Stimulated activated CD8-positive, alpha-beta memory T cell treated with anti-CD3 and anti-CD28 coated beads, Interleukin-7, amount 100 ng/mL, for 1 hour (primary cell): ENCODE measurements around the gene DDX24.

Experiments used
- DNase-seq, 2 donors: peaks; one replicate each; pipeline ENCODE4 v3.0.0-alpha.2; 2020; ENCODE audit warnings: low read depth in 2 of 2

The DDX24 gene

GRCh38 chr14:94080621-94081385 lies at the start of gene DDX24, which contains the start of gene IFI27L1:
Gene DDX24, minus strand, starts transcription at chr14:94081202. Its CDS starts 1,460 bp downstream, at chr14:94079742.
Gene IFI27L1, plus strand, starts transcription at chr14:94081310. Its CDS starts 15,628 bp downstream, at chr14:94096938.
- peak; percentile 90 to 94 for DNase-seq

GRCh38 chr14:94129758-94130414 lies 48.9 kb upstream of the DDX24 start:
- DNase-seq: no peak

DNA sequence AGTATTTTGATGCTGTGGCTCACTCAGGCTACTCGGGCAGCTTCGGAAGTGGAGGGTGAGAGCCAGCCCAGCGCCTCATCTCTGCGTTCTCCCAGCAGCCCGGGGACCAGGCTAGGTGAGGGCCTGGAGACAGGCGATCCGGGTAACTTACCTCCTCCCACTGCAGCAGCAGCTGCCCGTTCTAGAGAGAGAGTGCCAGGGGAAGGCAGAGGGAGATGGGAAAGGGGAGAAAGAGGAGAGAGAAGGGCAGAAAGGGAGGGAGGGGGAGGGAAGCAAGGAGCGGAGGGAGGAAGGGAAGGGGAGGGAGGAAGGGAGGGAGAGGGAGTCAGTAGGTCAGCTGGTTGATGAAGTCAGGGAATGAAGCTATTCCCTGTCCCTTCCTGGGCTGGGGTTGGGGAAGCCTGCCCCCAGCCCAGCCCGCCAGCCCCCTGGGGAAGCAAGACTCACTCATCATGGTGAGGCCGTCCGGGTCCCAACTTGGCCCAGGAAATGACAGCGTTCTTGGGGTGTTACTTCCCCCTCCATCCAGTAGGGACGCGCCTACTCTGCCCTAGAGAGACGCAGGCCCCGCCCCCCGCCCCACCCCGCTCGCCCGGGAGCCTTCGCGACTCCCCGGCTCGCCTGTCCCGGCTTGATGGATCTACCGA lies 48.2 kb upstream of the DDX24 start, which contains the start of gene IFI27L2:
Gene IFI27L2 (minus strand): TSS at position 494 of the 647 bp plus-strand sequence. CDS start 40 bp downstream, at position 454.
- peak; percentile 25 to 35 for DNase-seq

- no peak for DNase-seq
These were observed 47.3 kb upstream of the DDX24 start for GRCh38 chr14:94128216-94128839.

GRCh38 chr14:94127330-94127729 lies 46.3 kb upstream of the DDX24 start:
- no peak for DNase-seq

GRCh38 chr14:94126800-94127199 lies 45.8 kb upstream of the DDX24 start:
- DNase-seq: no peak

DNA sequence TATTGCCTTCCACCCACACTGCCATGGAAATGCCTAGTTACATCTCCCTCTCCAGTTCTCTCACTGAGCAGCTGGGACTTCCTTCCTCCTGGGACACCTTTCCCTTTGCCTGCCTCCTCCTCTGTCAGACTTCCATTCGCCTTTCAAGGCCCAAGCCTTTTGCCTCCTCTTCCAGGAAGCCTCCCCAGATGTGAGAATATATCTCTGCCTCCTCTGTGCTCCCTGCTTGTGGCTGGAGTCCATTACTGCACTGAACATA lies 45.3 kb upstream of the DDX24 start:
- no peak for DNase-seq

DNA sequence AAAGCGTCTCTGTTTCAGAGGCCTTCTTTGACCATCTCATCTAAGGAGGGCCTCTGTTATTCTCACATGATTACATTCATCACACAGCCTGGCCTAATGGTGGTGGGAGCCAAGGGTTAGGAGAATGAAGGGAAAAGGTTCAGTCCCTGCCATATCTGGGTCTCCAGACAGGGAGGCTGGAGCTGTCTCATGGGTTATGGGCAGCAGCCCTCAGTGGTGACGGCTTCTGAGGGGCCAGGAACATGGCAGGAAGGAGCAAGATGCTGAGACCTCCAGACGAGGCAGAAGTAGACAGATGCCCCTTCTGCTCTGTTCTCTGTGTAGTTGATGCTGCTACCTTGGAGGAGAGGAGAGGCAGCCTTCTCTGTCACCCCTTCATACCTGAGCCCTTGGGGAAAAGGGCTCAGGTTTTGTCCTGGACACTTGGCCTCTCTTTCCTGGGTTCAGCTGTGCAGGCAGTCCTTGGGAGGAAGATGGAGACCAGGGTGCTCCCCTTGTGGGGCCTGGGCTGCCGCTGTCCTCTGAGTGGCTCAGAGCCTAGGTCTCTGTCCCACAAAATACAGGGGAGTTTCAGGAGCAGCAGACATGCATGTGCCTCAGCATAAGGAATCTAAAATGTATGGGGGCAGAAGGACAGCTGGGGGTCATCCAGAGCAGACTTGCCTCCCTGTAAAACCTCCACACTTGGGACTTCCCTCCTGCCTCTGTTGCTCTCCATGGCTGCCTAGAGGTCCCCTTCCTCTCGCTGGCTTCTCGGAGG lies 44.8 kb upstream of the DDX24 start:
- DNase-seq: no peak

DNA sequence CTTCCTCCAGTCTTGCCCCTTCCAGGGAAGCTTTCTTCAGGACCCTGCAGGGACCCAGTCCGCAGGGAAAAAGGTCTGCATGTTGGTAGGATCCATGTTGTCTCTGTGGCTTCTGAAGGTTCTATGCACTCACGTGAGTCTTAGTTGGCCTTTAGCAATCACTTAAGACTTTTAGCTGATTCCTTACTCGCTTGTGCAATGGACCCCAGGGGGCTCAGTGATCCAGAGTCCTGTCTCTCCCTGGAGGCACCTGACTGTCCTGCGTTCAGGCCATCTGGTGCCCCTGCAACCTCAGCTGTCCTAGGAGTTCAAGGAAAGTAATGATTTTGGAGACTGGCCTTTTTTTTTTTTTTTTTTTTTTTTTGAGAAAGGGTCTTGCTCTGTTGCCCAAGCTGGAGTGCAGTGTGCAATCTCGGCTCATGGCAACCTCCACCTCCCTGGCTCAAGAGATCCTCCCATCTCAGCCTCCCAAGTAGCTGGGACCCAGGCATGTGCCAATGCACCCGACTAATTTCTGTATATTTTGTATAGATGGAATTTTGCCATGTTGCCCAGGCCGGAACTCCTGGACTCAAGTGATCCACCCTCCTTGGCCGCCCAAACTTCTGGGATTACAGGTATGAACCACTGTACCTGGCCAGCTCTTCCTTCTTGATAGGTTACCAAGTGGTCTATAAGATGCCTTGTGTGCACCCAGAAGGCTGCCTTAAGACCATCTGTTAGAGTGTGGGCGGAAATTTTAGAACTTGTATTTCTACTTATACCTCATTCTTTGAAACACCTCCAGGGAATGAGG lies 43.8 kb upstream of the DDX24 start:
- DNase-seq: no peak

GRCh38 chr14:94123868-94124267 lies 42.9 kb upstream of the DDX24 start:
- no peak for DNase-seq

GRCh38 chr14:94123296-94123695 lies 42.3 kb upstream of the DDX24 start:
- no peak for DNase-seq

DNA sequence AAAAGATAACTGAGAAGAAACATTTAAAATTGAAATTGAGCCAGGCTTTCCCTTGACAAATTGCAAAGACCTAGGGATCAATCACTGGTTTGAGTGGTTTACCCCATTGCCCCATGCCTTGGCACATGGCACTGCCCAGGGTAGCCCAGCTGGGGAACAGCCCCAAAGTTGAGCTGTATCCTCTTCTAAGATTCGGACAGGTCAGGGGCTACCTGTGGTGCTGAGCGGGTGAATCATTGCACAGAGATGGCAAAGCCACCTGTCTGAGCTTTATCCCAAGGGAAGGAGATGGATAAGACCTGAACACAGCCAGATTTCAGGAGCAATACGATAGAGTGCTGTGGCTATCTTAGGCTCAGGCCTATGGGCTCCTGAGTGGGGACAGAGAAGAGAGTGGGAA lies 41.4 kb upstream of the DDX24 start:
- no peak for DNase-seq

DNA sequence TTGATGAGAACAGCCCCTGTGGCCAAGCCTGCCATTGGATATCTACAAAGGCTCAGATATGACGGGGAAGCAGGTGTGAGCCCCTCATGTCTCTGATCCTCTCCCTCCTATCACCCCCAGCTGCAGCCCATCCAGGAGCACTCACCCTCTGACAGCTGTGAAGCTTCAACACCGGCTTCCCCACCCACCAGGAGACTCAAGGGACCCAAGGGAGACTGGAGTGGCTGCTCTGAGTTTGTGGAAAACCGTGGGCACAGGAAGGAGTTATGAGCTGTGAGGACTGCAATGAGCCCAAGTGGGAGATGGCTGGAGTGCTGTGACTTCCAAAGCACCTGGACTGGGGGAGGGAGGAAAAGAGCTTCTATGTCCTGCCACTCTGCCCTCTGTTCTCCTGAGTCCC lies 40.5 kb upstream of the DDX24 start:
- no peak for DNase-seq

- DNase-seq: no peak
These were observed 39.8 kb upstream of the DDX24 start for GRCh38 chr14:94120667-94121340.

DNA sequence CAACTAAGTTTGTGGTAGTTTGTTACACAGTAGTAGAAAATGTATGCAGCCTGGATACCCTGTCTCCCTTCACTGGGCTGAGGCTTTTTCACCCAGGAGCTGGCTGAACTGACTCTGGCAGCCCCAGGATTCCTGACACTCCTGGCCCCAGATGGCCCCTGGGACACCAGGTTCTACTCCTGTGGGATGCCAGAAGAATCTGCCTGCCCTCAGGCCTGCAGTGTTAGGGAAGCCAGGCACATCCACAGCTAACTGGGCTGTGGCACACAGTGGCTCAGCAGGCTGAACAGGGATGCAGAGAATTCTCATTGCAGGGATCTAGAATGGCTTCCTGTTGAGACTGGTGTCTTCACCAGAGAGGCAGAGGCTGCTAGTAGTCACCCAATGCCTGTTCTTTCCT lies 38.1 kb upstream of the DDX24 start:
- DNase-seq: no peak

GRCh38 chr14:94117856-94118255 lies 36.9 kb upstream of the DDX24 start:
- DNase-seq: no peak

GRCh38 chr14:94116701-94117100 lies 35.7 kb upstream of the DDX24 start:
- no peak for DNase-seq

DNA sequence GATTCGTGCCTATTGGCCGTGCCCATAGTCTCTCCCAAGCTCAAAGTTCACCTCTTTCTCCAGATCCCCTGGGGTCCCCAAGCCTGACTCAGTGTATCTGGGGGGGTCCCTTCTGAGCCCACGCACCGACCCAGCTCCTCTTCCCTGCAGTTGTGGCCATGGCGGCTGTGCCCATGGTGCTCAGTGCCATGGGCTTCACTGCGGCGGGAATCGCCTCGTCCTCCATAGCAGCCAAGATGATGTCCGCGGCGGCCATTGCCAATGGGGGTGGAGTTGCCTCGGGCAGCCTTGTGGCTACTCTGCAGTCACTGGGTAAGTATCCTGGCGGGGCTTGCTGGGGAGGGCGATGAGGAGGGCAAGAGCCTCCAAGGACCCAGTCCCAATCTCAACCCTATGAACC lies 34.6 kb upstream of the DDX24 start:
- DNase-seq: no peak

- DNase-seq: no peak
These were observed 34.1 kb upstream of the DDX24 start for GRCh38 chr14:94115058-94115591.

DNA sequence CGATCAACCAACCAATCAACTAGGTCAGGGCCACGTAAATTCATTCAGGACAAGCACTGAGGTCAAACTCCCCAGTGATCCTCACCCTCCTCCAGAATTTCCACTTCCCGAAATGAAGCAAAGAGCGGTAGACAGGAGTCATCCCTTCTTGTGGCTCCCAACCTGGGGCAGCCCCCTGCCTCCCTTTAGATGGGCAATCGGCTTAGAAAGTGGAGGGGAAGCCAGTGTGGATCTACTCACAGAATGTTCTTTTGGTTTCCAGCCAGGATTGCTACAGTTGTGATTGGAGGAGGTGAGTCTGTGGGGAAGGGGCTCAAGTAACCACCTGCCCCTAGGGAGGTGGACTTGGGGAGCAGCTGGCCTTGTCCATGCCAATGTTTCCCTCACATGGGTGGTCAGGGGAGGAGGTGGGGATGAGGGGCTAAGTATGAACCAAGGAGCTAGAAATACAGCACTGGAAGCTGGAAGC lies 33.6 kb upstream of the DDX24 start:
- no peak for DNase-seq
